Peyer's patch (tissue), 4 donors: ENCODE measurements around the gene TPPP.
"Not testable (repeated sequence)": the region's sequence is repeated elsewhere in the genome, so short reads cannot be mapped to it uniquely, and the experiment has no call there.

Source experiments
- POLR2A ChIP-seq, 2 donors: fragments of 450-650 bp; IDR thresholded peaks; one replicate each; pipeline ENCODE4 v1.5.1; 2017; ENCODE audit warnings: antibody characterized with exemption in 2 of 2, mild to moderate bottlenecking in 2 of 2, moderate library complexity in 2 of 2
- TF ChIP-seq, protein P1 (sequence below), 6 experiments: fragments of 450-650 bp in 4 of 6; fragments of 200-600 bp in 2 of 6; sonication (generic) in 1 of 6; IDR thresholded peaks; one replicate each; pipeline ENCODE4 v1.5.1; 2017 to 2019; ENCODE audit warnings: antibody characterized with exemption in 6 of 6, mild to moderate bottlenecking in 3 of 6, moderate library complexity in 1 of 6

DNA sequence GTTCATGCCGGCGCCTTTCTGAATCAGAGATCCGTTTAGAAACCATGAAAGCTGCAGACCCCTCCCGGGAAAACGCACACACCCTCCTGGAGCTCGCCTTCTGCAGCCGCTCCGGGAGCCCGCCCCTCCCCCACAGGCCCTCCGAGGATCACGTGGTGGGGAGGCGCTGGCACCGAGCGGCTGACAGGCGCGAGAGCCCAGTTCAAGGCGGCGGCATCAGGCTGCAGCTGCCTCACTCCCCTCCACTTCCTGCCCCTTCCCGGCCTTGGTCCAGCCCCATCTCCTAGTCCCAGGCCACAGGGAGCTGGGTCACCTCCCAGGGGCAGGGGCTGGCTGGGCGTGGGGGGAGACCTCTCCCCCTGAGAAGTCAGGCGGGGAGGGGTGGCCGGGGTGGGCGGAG is 2.1 kb downstream of the TPPP start:
- TF ChIP-seq, protein P1, sequence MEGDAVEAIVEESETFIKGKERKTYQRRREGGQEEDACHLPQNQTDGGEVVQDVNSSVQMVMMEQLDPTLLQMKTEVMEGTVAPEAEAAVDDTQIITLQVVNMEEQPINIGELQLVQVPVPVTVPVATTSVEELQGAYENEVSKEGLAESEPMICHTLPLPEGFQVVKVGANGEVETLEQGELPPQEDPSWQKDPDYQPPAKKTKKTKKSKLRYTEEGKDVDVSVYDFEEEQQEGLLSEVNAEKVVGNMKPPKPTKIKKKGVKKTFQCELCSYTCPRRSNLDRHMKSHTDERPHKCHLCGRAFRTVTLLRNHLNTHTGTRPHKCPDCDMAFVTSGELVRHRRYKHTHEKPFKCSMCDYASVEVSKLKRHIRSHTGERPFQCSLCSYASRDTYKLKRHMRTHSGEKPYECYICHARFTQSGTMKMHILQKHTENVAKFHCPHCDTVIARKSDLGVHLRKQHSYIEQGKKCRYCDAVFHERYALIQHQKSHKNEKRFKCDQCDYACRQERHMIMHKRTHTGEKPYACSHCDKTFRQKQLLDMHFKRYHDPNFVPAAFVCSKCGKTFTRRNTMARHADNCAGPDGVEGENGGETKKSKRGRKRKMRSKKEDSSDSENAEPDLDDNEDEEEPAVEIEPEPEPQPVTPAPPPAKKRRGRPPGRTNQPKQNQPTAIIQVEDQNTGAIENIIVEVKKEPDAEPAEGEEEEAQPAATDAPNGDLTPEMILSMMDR (IDR thresholded peaks at IDR 0.05), result not testable (repeated sequence)
- TF ChIP-seq POLR2A (IDR thresholded peaks at IDR 0.05), result not testable (repeated sequence)
